Liver (tissue), 9 donors: ENCODE data around the gene DPEP3. TPM values are rescaled to one million over a fixed set of nuclear protein-coding genes. Genes with fewer than 3 reads are reported as not detected.

ENCODE experiments used
- DNase-seq: peaks from one replicate; pipeline ENCODE4 v3.0.0-alpha.2; 2017; ENCODE audit warnings: low spot score
- H3K27ac ChIP-seq, 2 donors: one replicate each; pipeline ENCODE4 v1.7.0; 2013; ENCODE audit warnings: inconsistent platforms in 2 of 2, low read length in 2 of 2, control low read depth in 1 of 2, low read depth in 1 of 2, mild to moderate bottlenecking in 1 of 2
- H3K27me3 ChIP-seq, 4 donors: one replicate each; pipeline versions ENCODE4 v1.6.1 to v1.7.0; 2013; ENCODE audit warnings: low read length in 3 of 4, inconsistent platforms in 1 of 4, mild to moderate bottlenecking in 1 of 4, moderate library complexity in 1 of 4; ENCODE audit not compliant: control insufficient read depth in 4 of 4, insufficient read depth in 4 of 4
- H3K36me3 ChIP-seq, 4 donors: one replicate each; pipeline versions ENCODE4 v1.6.1 to v1.7.0; 2013; ENCODE audit warnings: low read length in 3 of 4, mild to moderate bottlenecking in 3 of 4, low read depth in 1 of 4, moderate library complexity in 1 of 4; ENCODE audit not compliant: control insufficient read depth in 4 of 4, insufficient read depth in 3 of 4
- H3K4me1 ChIP-seq, 4 donors: one replicate each; pipeline versions ENCODE4 v1.6.1 to v1.7.0; 2013; ENCODE audit warnings: low read length in 3 of 4, mild to moderate bottlenecking in 3 of 4, moderate library complexity in 1 of 4; ENCODE audit not compliant: control insufficient read depth in 4 of 4, insufficient read depth in 4 of 4
- H3K4me3 ChIP-seq, 3 donors: one replicate each; pipeline versions ENCODE4 v1.6.1 to v1.7.0; 2013; ENCODE audit warnings: low read length in 3 of 3, control low read depth in 1 of 3, low read depth in 1 of 3, mild to moderate bottlenecking in 1 of 3
- H3K9ac ChIP-seq, 2 donors: one replicate each; pipeline ENCODE4 v1.7.0; 2013; ENCODE audit warnings: low read length in 2 of 2, mild to moderate bottlenecking in 2 of 2, moderate library complexity in 2 of 2, control low read depth in 1 of 2, low read depth in 1 of 2
- H3K9me3 ChIP-seq, 4 donors: one replicate each; pipeline versions ENCODE4 v1.6.1 to v1.7.0; 2013; ENCODE audit warnings: low read length in 3 of 4; ENCODE audit not compliant: control insufficient read depth in 4 of 4
- ATF3 ChIP-seq: IDR thresholded peaks from 2 replicates; pipeline ENCODE4 v1.6.1; 2016; ENCODE audit warnings: antibody characterized with exemption
- CTCF ChIP-seq: fragments of 150-350 bp; IDR thresholded peaks from 2 replicates; pipeline ENCODE4 v1.5.1; 2017; ENCODE audit warnings: improper control_type of control experiment, low read depth, low read length; ENCODE audit not compliant: missing input control
- FOXA1 ChIP-seq: IDR thresholded peaks from 2 replicates; pipeline ENCODE4 v1.6.1; 2016; ENCODE audit warnings: antibody characterized with exemption
- FOXA2 ChIP-seq: IDR thresholded peaks from 2 replicates; pipeline ENCODE4 v1.6.1; 2016; ENCODE audit warnings: antibody characterized with exemption
- GABPA ChIP-seq, 2 donors: IDR thresholded peaks in 1 of 2; conservative IDR thresholded peaks in 1 of 2; 2 replicates each; pipeline ENCODE4 v1.6.1; 2016; ENCODE audit warnings: antibody characterized with exemption in 2 of 2, mild to moderate bottlenecking in 1 of 2, moderate library complexity in 1 of 2
- HNF4A ChIP-seq, 2 donors: conservative IDR thresholded peaks; 2 replicates each; pipeline ENCODE4 v1.6.1; 2016; ENCODE audit warnings: antibody characterized with exemption in 2 of 2, mild to moderate bottlenecking in 2 of 2
- HNF4G ChIP-seq: IDR thresholded peaks from 2 replicates; pipeline ENCODE4 v1.6.1; 2016; ENCODE audit warnings: antibody characterized with exemption
- JUND ChIP-seq, 2 donors: IDR thresholded peaks; 2 replicates each; pipeline ENCODE4 v1.6.1; 2016; ENCODE audit warnings: antibody characterized with exemption in 2 of 2
- MAX ChIP-seq: IDR thresholded peaks from 2 replicates; pipeline ENCODE4 v1.6.1; 2016; ENCODE audit warnings: antibody characterized with exemption
- NR2F2 ChIP-seq: IDR thresholded peaks from 2 replicates; pipeline ENCODE4 v1.6.1; 2016; ENCODE audit warnings: antibody characterized with exemption
- RAD21 ChIP-seq, 2 donors: IDR thresholded peaks; 2 replicates each; pipeline ENCODE4 v1.6.1; 2016; ENCODE audit warnings: antibody characterized with exemption in 2 of 2, mild to moderate bottlenecking in 2 of 2
- REST ChIP-seq: IDR thresholded peaks from 2 replicates; pipeline ENCODE4 v1.6.1; 2016; ENCODE audit warnings: antibody characterized with exemption, mild to moderate bottlenecking
- RXRA ChIP-seq, 2 donors: IDR thresholded peaks; 2 replicates each; pipeline ENCODE4 v1.6.1; 2017 to 2018; ENCODE audit warnings: antibody characterized with exemption in 2 of 2, mild to moderate bottlenecking in 1 of 2
- SP1 ChIP-seq: IDR thresholded peaks from 2 replicates; pipeline ENCODE4 v1.6.1; 2018; ENCODE audit warnings: antibody characterized with exemption, mild to moderate bottlenecking
- TAF1 ChIP-seq: conservative IDR thresholded peaks from 2 replicates; pipeline ENCODE4 v1.6.1; 2016; ENCODE audit warnings: antibody characterized with exemption, mild to moderate bottlenecking
- YY1 ChIP-seq: IDR thresholded peaks from 2 replicates; pipeline ENCODE4 v1.6.1; 2016; ENCODE audit warnings: antibody characterized with exemption, mild to moderate bottlenecking
- ZBTB33 ChIP-seq: IDR thresholded peaks from 2 replicates; pipeline ENCODE4 v1.6.1; 2016; ENCODE audit warnings: antibody characterized with exemption
- WGBS: extraction: QIAGEN DNeasy Blood & Tissue Kit; methylation state at CpG from one replicate; pipeline ENCODE4 v1.1.7; 2013; 5-methylcytosine and 5-hydroxymethylcytosine counted together
- polyA plus RNA-seq, 2 donors: library from polyadenylated mRNA; stranded (reverse) in 1 of 2; unstranded in 1 of 2; fragments of 200-250 nt in 1 of 2; fragments of >200 nt in 1 of 2; fragmentation: Nextera tagmentation in 1 of 2; extraction: Ambion mirVana in 1 of 2; gene quantifications; one replicate each; pipeline versions ENCODE4 v1.2.1 to v1.2.3, GENCODE V29; 2013 to 2015
- total RNA-seq, 2 donors: library from RNA; depleted of rRNA; stranded (reverse); fragments of >200 nt; gene quantifications; one replicate each; pipeline ENCODE4 v1.2.3, GENCODE V29; 2014
- donor health status: healthy.
- donor health status: healthy.
- donor health status: healthy.
- donor health status: healthy.
- donor health status: healthy.

The DPEP3 gene
- total and polyA plus RNA-seq, 4 donors = 0.08 to 0.37 (median 0.22) TPM; not detected in 1

GRCh38 chr16:67949645-67950044, 30.7 kb downstream of the DPEP3 start:
- Histone ChIP-seq H3K9ac (no peak overlapping the region), H3K27me3 (no peaks in the 10 kb centered on the region), H3K9me3 (no peaks in the 10 kb centered on the region), H3K27ac (no peak overlapping the region), H3K36me3 (peaks cover 12 to 65% (median 24%) of the 10 kb centered on the region in 4 donors), H3K4me3 (no peak overlapping the region), H3K4me1 (peaks cover 7 to 29% (median 23%) of the 10 kb centered on the region in 4 donors)
- 94% methylated on average over 11 of the region's 11 CpGs for WGBS
- DNase-seq = no peak
- TF ChIP-seq MAX (no peak), JUND (IDR thresholded peaks at IDR 0.05) (no peak), NR2F2 (no peak), FOXA1 (no peak), RAD21 (IDR thresholded peaks at IDR 0.05) (no peak), TAF1 (no peak), SP1 (no peak), HNF4G (no peak), FOXA2 (no peak), ZBTB33 (no peak), HNF4A (conservative IDR thresholded peaks at IDR 0.05) (no peak), REST (no peak), GABPA (IDR thresholded peaks at IDR 0.05 in 1 of 2, conservative IDR thresholded peaks at IDR 0.05 in 1 of 2) (no peak)

- Histone ChIP-seq H3K27me3 (no peaks in the 10 kb centered on the region), H3K9me3 (no peaks in the 10 kb centered on the region), H3K4me3 (no peak overlapping the region), H3K9ac (no peak overlapping the region), H3K27ac (no peak overlapping the region), H3K4me1 (peaks cover 4 to 32% (median 20%) of the 10 kb centered on the region in 4 donors), H3K36me3 (peaks cover 12 to 65% (median 24%) of the 10 kb centered on the region in 4 donors)
- WGBS = 88% methylated on average over 15 of the region's 15 CpGs
- no peak for DNase-seq
- TF ChIP-seq REST = no peak
- no peak for TF ChIP-seq YY1
- no peak for TF ChIP-seq RXRA (IDR thresholded peaks at IDR 0.05)
- TF ChIP-seq HNF4G = no peak
- TF ChIP-seq ATF3 = no peak
- TF ChIP-seq RAD21 (IDR thresholded peaks at IDR 0.05) = no peak
- no peak for TF ChIP-seq HNF4A (conservative IDR thresholded peaks at IDR 0.05)
- TF ChIP-seq FOXA1 = no peak
- no peak for TF ChIP-seq FOXA2
- no peak for TF ChIP-seq JUND (IDR thresholded peaks at IDR 0.05)
- TF ChIP-seq MAX = no peak
- TF ChIP-seq GABPA (IDR thresholded peaks at IDR 0.05 in 1 of 2, conservative IDR thresholded peaks at IDR 0.05 in 1 of 2) = no peak
- no peak for TF ChIP-seq NR2F2
- TF ChIP-seq CTCF = no peak
Observed at GRCh38 chr16:67948015-67948414, 32.3 kb downstream of the DPEP3 start.
